SK-MEL-5 (cell line): ENCODE measurements around the gene NOL12. TPM values are rescaled to one million over a fixed set of nuclear protein-coding genes. Genes with fewer than 3 reads are reported as not detected.
A peak's percentile ranks its signal among the peaks of the same experiment; 100 is the strongest.

Experiments used
- DNase-seq: peaks from one replicate; pipeline ENCODE4 v3.0.0-alpha.2; 2016; ENCODE audit warnings: low read depth, low spot score
- in situ Hi-C: cut with HindIII; loops from 2 replicates; pipeline ENCODE4 v1.10.0; 2016; ENCODE audit warnings: low sequenced_read_pairs, high pct_unique_total_duplicates, low pct_unique_long_range_greater_than_20kb
- small RNA-seq, 2 experiments: library from RNA; depleted of rRNA; stranded (forward); fragments of <200 nt; gene quantifications; one replicate each; pipeline ENCODE3, GENCODE V24; 2014
- total RNA-seq: library from RNA; depleted of rRNA; stranded (reverse); fragments of >200 nt; shearing (Covaris generic); gene quantifications from 2 replicates; pipeline ENCODE4 v1.2.3, GENCODE V29; 2014; rRNA removed

Gene NOL12
- total RNA-seq, 1 experiment from 2014 or later: 50.7 TPM

DNA sequence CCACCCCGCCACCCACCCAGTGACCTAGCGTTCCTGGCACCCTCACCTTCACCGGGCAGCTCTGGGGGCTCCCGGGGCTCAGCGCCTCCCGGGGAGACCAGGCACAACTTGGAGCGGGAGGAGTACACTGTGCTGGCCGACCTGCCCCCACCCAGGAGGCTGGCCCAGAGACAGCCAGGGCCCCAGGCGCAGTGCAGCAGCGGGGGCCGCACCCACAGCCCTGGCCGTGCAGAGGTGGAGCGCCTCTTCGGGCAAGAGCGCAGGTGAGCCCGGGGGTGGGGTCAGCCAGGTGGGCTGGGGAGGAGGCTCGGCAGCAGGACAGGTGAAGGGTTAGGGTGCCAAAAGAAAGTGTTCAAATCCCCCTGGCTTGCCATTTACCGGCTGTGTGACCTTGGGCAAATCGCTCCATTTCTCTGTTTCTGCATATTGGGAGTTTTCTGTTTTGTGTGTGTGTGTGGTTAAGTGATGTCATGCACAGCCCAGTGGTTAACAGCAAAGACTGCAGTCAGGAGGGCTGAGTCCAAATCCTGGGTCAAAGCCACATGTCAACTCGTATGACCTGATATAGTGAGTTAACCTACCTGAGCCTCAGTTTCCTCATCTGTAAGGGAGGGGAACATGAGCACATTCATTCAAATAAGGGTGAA is 40.2 kb downstream of the NOL12 start:
- in situ Hi-C loops: no loop called here
- DNase-seq: peak; percentile 41

DNA sequence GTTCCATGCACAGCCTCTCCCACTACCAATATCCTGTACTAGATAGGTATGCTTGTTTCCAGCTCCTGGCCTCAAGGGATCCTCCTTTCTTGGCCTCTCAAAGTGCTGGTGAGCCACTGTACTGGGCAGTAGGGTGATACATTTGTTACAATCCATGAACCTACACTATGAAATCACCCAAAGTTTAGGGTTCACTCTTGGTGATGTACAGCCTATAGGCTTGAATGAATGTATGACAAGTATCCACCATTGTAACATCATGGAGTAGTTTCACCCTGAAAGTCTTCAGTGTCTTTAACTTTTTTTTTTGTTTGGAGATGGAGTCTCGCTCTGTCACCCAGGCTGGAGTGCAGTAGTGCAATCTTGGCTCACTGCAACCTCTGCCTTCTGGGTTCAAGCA is 42.5 kb downstream of the NOL12 start:
- in situ Hi-C loops: no loop called here
- no peak for DNase-seq

GRCh38 chr22:37731804-37732471 is 45.8 kb downstream of the NOL12 start:
- peak; percentile 46 for DNase-seq
- in situ Hi-C loops: no loop called here

DNA sequence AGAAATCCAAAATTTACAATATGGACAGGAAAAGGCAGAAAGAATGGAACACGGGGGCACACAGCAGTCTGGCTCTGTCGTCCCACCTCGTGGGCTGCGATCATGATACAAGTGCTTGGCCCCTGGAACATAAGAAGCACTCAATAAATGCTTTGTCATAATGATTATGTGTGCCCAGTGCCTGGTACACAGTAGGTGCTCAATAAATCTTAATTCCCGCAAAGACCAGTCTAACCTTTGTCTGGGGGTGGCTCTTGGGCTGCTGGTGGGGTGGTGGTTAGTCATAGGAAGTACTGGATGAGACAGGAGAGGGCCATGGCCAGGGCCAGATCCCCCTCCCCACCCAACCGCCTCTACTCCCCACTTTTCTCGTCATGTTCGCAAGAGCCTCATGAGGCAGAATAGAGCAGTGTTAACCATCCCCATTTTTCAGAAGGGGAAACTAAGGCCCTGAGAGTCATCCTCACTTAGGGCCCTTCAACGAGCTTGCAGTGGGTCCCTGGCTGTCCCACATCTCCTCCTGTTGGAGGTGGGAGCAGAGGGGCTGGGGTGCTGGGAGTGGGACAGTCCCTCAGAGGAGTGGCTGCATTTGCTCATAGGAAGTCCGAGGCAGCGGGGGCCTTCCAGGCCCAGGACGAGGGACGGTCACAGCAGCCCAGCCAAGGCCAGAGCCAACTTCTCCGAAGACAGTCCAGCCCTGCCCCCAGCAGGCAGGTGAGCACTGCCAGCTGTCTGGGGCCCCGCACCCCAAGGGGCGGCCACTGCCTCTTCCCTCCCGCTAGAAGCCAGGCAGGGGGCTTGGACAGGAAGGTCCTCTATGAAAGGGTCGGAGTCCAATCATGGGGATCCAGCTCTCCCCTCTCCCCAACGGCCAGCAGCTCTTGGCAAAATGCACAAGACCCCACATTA is 46.8 kb downstream of the NOL12 start:
- no peak for DNase-seq
- in situ Hi-C loops: no loop called here

GRCh38 chr22:37733625-37734401 is 47.7 kb downstream of the NOL12 start:
- no peak for DNase-seq
- in situ Hi-C loops: no loop called here

GRCh38 chr22:37734402-37734700 is 48.2 kb downstream of the NOL12 start:
- in situ Hi-C loops: no loop called here
- no peak for DNase-seq

DNA sequence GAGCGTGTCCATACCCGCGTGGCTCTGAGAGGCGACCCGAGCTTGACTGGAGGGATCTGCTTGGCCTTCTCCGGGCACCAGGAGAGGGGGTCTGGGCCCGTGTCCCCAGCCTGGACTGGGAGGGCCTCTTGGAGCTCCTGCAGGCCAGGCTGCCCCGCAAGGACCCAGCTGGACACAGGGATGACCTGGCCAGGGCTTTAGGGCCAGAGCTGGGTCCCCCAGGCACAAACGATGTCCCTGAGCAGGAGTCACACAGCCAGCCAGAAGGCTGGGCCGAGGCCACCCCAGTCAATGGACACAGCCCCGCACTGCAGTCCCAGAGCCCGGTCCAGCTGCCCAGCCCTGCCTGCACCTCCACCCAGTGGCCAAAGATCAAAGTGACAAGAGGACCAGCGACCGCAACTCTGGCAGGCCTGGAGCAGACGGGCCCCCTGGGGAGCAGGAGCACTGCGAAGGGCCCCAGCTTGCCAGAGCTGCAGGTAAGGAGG is 48.9 kb downstream of the NOL12 start:
- peak; percentile 54 for DNase-seq
- in situ Hi-C loops: no loop called here

- no peak for DNase-seq
- in situ Hi-C loops: no loop called here
These were observed 52.9 kb downstream of the NOL12 start for GRCh38 chr22:37739035-37739434.

DNA sequence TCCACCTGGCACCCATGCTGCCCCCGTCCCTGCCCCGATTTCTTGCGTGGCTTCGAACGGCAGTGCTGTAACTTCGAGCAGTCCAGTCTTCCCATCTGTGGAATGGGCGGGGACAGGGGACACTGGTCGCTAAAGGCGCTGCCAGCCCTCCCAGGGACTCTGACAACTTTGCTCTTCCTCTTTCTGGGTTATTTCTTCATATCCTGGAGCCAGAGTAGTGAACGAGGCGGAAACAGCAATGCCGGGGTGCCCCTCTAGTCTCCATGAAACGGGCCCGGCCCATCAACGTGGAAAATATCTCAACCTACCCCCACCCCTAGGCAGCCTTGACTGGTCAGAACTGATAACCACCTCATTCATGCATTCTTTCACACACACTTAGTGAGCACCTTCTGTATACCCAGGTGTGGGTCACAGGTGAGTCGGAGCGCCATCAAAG is 53.5 kb downstream of the NOL12 start:
- in situ Hi-C loops: no loop called here

GRCh38 chr22:37740455-37741311 is 54.5 kb downstream of the NOL12 start:
- DNase-seq: no peak
- in situ Hi-C loops: no loop called here

More for the DNA sequence above, 53.5 kb downstream of the NOL12 start:
- DNase-seq: no peak

DNA sequence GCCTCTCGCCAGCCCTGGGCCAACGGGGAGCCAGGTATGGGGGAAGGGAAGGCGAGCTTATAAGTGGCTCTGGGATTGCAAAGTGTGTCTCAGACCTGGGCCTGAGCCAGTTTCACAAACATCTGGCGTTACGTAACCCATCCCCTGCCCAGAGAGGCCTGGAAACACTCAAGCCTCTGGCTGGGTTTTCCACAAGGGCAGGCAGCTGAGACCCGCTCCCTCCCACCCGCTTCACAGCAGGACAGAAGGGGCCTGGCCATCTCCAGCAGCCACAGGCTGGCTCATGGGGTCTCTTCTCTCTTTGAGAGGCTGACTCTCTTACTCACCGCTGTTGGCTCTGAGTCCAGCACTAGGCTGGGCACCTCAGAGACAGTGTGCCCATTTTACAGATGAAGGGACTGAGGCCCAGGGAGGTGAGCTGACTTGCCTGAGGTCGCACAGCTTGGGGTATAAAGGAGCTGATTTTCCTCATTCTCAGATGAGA is 55.2 kb downstream of the NOL12 start:
- in situ Hi-C loops: no loop called here
- DNase-seq: no peak

- in situ Hi-C loops: no loop called here
- no peak for DNase-seq
These were observed 56.4 kb downstream of the NOL12 start for GRCh38 chr22:37742376-37743171.

Small RNA genes within 50 kb of the gene (small RNA-seq; reads per million reads assigned to genes)
- gene RN7SL385P: 0 to 0.05 reads per million in 2 experiments

Other genes with a start within 250 kb of the NOL12 start
- 0.37 TPM in 1 of 2 replicates, not detected in the other for gene MFNG, start 200.0 kb upstream of the NOL12 start, total RNA-seq
- gene CARD10, start 166.9 kb upstream of the NOL12 start, total RNA-seq: 2.0 and 3.1 TPM in 2 replicates
- 25.4 and 30.7 TPM in 2 replicates for gene CDC42EP1, start 125.9 kb upstream of the NOL12 start, total RNA-seq
- gene LGALS2, start 106.3 kb upstream of the NOL12 start, total RNA-seq: not detected in 2 replicates
- gene GGA1, start 77.5 kb upstream of the NOL12 start, total RNA-seq: 62.0 and 70.3 TPM in 2 replicates
- 3.9 and 5.5 TPM in 2 replicates for gene SH3BP1, start 46.7 kb upstream of the NOL12 start, total RNA-seq
- gene PDXP, start 27.6 kb upstream of the NOL12 start, total RNA-seq: 61.7 and 64.4 TPM in 2 replicates
- gene LGALS1, start 10.7 kb upstream of the NOL12 start, total RNA-seq: 978 and 1,315 TPM in 2 replicates
- 22.4 and 25.6 TPM in 2 replicates for gene TRIOBP, start 10.7 kb downstream of the NOL12 start, total RNA-seq
- 29.3 and 32.5 TPM in 2 replicates for gene GCAT, start 121.6 kb downstream of the NOL12 start, total RNA-seq
- gene GALR3, start 137.0 kb downstream of the NOL12 start, total RNA-seq: not detected in 2 replicates
- gene ANKRD54, start 158.0 kb downstream of the NOL12 start, total RNA-seq: 47.7 and 50.8 TPM in 2 replicates
- gene EIF3L, start 163.1 kb downstream of the NOL12 start, total RNA-seq: 664 and 804 TPM in 2 replicates
- 27.6 and 29.7 TPM in 2 replicates for gene MICALL1, start 220.0 kb downstream of the NOL12 start, total RNA-seq